Fibroblast of upper back skin (primary cell): Measurements from ENCODE around the gene GRIA3.
A peak's percentile ranks its signal among the peaks of the same experiment; 100 is the strongest.

Source experiments
- DNase-seq: peaks from one replicate; pipeline ENCODE4 v3.0.0-alpha.2; 2013

GRIA3 gene

DNA sequence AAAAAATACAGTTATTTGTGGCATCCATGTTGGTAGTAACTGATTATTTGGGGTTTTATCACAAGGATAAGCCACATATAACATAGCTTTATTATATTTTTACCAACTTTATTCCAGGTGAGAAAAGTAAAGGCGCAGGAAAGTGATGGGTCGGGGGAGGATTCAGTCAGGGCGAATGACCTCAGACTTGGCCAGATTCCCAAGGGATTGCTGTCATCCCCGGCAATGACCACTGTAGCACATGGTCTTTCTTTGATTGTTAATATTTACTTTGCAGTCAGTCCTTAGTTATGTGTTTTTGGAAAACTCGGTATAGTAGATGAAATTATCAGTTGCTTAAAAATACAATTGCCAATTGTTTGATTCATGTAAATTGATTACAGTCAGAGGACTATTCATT is 17.6 kb downstream of the GRIA3 start:
- DNase-seq: no peak

DNA sequence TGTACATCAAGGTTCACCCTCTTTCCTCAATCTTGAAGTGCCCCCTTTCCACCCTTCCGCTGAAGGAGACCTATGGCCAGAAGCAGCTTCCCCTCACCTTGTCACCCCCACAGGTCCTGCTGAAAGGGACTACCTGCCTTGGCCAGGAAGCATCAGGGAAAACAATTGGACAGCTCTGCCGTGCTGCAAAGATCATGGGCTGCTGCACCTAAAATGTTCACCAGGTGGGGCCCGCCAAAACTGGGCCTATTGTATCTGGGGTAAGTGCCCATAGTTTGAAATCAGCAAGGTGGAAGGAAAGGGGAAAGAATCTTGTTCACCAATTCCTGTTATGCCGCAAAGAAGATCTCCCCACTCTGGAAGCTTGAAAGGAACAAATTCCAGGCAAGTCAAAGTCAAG is 18.4 kb downstream of the GRIA3 start:
- DNase-seq: no peak

DNA sequence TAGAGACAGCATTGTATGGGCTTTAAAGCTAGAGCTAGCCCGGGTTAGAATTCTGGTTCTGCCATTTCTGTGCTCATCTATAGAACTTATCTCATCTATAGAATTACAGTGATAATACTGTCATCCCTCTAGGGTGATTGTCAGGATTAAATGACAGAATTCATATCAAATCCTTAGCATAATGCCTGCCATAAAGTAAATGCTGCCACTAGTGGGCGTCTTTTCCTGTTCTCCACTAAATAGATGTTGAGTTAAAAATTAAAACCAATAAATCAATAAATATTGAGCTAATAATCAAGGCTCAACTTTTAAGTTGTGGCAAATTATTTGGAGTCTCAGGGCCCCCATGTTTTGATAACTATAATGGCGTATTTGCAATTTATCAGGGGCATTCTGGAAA is 19.7 kb downstream of the GRIA3 start:
- no peak for DNase-seq

DNA sequence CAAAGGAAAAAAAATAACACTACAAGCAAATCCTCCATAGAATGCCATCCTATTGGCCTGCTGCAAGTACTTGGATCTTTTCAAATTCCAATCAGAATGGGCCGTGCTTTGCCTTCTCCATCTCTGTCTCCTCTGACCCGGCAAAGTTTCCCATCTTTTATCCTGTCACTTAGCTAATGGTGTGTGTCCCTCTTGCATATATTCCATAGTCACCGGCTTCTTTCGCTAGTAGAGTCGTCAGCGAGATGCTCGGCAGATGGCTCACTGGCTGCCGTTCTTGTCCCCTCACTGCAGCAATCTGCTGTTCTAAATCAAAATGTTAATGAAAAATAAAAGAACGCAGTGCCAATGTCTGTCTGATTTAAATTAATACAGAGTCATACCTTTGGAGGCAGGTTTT is 22.1 kb downstream of the GRIA3 start:
- DNase-seq: no peak

DNA sequence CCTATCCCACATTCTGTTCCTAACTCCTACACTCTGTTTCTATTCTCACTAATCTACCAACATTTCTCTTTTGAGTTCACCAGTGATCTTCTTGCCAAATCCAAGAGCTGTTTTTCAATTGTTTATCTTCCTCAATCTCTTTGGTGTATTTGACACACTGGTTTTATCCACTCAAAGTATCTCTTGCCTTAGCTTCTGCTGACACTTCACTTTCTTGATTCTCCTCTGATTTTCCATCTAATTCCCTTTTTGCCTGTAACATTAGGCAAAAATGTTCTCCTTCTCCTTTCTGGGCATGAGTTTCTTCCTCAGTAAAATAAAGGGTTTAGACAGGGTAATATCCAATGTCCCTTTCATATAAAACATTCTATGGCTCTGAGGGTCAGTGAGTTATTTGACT is 26.2 kb downstream of the GRIA3 start:
- no peak for DNase-seq

DNA sequence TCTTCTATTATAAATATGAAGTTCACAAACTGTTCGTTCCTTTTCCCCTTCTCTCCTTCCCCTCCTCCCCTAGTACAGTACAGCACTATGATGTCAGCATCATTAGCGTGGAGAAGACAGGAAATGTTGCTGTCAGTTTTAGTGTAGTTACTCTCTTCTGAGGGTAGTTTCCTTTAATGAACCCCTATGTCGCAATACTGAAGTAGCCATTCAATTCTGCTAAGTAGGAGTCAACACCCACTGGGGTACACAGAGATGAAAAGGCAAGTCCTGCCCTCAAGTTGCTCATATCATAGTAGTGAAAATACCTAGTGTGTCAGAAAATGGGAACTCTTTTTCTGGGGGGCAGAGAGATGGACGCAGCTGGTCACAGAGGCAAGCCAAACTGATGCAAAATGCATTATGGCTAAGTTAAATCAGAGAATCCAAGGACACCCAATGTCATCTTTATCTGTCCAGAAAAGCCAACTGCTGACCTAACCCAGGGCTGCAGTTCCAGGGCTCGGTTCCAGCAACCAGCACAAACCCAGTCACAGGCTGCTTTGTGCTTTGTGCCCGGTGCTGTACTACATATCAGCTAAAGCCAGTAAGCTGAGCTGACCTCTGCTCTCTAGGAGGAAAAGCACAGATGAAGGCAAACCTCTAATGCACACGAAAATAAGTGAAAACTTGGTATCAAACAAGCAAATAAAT is 31.5 kb downstream of the GRIA3 start:
- peak; percentile 4 for DNase-seq

DNA sequence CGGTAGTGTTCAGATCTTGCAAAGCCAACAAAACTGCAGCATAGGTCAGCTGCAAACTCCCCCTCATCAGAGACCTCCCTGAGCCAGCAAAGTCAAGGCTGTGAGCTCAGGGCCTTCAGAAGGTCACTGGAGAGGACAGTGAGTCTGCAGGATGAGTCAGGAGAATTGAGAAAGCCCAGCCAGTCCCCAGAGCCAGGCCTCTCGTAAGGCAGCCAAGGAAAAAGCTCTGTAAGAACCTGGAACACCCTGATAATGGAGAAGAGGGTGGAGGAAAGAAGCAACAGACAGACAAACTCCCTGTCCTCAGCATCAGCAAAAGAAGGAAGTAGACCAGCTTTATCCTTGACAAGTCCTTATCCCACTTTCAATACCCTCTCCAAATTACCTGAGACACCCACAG is 33.0 kb downstream of the GRIA3 start:
- peak; percentile 44 for DNase-seq

DNA sequence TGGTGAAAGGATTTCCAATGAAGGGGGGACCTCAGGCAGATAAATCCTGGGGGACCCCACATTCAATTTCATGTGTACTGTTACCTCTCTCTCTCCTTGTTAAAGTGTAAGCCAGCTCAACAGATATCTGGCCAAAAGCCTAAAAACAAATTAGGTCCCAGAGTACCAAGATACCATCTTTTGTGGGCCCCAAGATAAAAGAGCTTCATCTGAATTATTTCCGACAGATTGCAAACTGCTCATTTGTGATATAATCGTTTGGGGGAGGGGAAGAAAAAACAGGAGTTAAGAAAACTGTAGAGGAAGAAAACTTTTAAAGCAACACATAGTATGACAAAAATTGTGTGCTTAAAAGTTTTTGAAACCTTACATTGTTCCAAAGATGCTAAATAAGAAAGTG is 33.6 kb downstream of the GRIA3 start:
- no peak for DNase-seq

DNA sequence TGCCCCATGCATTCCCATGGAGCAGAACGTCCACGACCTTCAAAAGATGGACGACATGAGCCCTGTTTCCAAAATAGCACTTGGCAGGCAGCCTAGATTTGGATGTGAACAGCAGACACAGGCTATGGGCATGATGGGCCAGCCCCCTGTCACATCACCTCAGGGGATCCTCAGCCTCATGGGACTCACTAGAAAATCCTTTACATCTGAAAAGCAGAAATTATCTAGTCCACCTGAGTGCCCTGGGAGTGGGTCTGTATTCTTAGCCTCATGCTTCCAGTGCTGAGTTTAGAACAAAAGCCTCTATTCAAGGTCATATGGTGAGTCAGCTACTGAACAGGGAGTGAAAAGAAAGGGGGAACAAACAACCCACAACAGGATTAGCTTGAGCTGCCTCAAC is 35.8 kb downstream of the GRIA3 start:
- DNase-seq: no peak

DNA sequence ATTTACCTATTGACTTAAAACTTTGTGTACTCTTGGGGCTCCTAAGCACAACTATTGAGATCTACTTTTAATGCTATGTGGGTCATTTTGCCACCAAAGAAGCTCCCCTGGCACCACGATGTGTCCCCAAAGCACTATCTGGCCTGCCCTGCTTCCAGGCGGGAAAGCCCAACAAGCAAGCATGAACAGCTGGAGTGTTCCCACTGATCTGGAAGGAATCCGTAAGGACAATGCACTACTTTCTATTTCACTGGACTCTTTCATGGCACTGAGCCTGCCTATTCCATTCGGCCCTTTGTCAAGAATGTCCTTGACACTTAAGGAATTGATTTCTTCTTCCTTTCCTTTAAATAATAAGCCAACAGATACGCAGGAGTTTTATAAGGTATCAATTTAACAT is 38.8 kb downstream of the GRIA3 start:
- DNase-seq: no peak

DNA sequence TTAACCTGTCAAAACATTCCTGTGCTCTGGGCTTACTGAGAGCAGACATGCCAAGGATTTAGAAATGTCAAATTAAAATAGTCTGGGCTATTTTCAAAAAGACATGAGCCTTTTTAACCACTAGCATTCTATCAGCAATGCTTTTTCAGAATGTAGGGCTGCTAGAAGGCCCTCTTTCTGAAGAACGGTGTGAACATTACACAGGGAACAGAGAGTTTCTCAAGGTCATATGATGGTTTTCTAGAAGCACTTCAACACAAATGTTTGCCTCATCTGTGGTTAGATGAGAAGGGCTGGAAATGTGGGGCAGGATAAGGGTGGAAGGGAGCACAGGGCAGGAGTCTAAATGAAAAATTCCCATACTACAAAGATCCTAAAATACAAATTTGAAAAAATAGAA is 39.3 kb downstream of the GRIA3 start:
- DNase-seq: no peak

DNA sequence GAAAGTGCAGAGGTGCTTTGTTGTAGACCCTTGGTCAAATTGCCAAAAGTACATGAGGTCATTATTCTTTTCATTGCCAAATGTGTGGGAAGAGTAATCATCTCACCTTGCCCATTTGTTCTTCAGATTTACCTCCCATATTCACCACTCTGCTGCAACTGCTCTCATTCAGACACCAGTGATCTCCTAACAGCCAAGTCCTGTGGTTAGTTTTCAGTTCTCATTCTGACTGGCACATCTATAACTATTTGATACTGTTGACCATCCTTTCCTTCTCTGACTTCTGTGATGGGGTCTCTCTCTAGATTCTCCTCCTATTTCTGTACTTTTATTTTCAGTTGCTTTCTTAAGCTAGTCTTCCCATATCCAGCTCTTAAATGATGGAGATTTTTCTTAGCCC is 39.8 kb downstream of the GRIA3 start:
- DNase-seq: no peak

DNA sequence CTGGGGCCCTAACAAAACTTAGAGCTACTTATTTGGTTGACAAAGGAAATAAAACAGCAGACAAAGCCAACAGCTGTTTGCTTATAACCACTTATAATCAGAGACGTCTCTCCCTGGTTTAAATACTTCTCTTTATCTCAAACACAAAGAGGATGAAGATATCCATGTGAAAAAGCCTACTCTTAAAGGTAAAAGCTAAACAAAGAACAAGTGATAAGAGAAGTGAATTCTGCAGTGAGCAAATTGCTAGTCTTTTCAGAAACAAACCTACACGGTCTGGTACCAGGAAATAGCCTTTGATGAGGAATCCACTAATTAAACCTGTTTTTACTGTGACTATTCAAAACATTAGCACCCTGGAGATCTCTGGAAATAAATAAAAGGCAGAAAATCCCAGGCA is 46.7 kb downstream of the GRIA3 start:
- no peak for DNase-seq

DNA sequence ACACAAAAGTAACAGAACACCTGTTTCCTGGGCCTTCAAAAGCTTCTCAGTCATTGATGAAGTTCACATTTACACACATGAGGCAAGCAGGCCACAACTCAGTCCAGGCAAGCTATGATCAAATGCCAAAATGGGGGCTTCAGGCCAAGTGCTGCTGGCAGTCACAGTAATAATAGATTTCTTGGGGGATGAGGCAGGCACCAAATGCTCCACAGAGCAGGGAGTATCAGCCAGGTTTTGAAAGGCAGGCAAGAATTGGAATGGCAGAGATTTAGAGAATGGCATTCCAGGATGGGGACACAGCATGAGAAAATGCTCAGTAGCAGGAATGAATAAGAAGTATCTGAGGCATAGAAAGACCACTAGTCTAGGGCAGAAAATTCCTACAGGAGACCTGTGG is 52.8 kb downstream of the GRIA3 start:
- no peak for DNase-seq

DNA sequence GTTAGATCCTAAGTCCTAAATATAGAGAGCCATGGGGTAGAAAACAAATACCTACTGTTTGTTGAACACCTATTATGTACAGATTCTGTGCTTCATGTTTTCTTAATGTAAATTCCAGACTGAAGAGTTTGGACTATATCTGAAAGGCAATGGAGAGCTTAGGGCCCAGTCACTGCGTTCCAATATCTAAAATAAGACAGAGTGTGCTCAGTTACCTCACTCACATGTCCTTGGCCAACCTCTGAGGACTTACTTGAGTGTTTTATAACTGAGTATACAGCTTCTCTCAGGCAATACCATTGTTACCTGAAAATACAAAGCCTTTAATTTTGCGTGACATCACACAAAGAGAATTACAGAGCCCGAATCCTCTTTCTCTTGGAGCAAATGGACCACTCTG is 53.2 kb downstream of the GRIA3 start:
- no peak for DNase-seq

DNA sequence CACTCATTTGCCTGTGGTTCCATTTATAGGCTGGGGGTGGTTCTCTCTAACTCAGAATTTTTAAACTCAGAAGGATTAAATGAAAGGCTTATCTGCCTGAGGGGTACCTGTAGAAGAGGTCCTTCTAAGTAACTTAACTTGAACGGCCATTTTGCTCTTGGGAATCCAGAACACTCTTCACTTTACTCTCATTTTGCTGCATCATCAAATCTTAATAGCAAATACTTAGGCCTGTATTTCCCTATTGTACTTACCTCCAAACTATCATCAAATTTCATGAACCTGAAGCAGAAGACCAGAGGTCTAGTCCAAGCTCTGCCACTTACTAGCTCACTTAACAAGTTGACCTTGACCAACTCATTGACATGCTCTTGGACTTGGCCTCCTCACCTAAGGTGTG is 70.4 kb downstream of the GRIA3 start:
- DNase-seq: no peak

DNA sequence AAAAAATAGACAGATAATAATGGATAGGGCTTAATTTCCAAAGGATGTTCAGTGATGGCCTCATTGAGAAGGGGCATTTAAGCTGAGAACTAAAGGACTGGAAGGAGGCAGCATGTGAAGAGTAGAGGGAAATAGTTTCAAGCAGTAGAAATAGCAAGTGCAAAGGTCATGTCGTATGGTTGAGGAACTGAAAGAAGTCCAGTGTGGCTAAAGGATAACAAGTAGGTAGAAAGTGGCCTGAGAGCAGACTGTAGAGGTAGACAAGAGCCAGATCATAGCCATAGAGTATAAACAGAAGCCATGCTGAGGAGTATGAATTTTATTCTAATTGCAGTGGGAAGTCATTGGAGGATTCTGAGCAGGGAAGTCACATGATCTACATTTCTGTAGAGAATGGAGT is 72.3 kb downstream of the GRIA3 start:
- DNase-seq: no peak

DNA sequence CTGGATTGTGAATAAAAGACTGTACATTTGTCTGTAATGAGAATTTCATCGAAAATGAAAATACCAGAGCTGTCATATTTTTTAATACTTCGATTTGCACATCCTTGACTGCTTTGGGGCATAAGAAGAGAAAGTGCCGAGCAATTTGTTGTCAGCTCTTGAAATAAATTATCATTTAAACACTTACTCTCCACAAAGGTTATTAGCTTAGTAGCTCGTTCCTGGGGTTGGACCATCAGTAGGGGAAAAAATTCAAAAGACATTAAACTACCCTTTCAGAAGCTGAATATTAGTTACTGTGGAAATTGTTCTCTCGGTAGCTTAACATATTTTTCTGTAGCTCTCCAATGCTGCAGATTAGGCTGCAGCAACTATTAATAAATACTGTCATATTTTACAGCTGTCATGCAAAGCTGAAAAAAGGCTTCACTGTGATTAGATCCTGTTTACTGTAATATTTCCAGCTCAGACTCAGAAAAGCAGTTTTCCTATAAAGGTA is 76.9 kb downstream of the GRIA3 start:
- DNase-seq: no peak

DNA sequence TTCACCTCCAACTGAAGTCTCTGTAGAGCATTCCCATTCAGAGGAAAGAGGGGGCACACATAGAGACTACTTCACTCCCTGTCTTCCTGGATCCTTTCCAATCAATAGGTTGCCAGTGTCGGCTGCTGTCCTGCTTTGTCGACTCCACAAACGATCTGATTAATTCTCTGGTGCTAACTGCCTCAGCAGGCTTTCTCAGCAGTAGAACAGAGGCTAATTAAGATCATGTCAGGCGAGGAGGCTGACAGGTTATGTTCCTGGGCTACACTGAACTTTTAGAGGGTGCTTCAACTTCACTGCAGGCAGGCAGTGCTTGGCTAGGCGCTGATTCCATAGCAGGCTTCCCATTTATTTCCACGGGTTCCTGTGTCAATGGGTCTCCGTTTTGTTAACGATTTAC is 79.2 kb downstream of the GRIA3 start:
- no peak for DNase-seq

DNA sequence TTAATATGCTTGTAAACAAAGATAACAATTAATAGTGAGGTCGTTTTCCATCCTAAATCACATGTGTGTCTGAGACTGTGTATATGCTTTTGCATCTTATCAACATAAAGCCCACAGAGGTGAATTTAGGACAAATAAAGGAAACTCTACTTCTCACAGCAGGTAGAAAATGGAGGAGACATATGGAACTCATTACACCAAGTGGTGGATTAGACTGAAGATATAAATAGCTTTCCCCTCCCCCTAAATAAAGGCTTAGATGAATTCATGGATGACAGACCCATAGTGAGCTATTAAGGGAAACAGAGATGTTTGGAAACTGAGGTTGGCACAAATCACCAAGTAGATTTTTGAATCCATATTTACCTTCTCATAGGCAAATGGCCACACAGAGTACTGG is 79.7 kb downstream of the GRIA3 start:
- DNase-seq: peak; percentile 53

DNA sequence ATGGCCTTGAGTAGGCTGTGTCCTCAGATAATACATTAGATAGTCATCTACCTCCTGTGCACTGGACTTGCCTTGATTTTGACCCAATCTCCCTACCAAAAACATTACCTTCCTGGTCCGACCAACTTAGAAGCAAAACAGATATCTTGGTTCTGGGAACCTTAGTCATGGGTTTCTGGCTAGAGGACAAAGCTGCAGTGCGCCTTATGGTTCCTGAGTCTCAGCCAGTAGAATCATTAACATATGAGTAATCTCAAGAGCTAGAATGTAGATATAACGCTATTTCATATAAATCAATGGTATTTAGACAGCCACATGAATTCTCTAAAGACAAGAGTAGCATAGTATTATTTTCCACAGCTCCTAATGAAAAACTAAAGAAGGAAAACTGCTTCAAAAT is 83.1 kb downstream of the GRIA3 start:
- DNase-seq: peak; percentile 81

DNA sequence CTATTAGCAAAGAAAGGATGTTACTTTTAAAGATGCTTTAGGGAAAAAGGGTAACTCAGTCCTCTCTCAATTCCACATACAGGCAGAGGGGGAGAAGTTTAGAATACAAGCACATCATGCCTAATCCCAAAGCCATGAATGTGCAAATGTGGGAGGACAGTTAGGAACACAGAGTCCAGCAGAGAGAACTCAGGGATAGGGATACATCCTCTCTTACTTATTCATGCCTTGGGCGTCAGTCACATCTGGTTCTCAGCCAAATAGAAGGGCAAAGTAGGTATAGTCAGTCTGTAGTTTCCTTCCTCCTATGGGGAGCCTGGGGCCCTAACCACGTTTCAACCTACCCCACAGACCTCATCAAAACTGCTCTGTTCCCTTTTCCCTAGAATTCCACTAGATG is 87.8 kb downstream of the GRIA3 start:
- no peak for DNase-seq

DNA sequence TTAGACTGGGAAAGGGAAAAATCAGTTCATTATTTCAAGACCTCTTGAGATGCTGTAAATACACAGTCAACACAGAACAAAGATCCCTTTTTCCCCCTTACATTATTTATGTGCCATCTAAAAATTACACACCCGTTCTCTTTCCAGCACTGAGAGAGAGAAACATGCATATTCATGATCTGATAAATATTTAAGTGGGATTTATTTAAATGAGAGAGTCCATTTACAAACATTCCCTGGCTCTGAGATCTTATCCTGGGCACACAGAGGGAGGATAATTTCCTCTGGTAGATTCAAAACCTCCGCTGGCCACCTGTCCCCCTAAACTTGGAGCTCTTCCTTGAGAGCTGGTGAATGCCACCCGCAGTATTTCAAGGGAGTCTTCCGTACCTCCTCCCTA is 88.6 kb downstream of the GRIA3 start:
- no peak for DNase-seq

DNA sequence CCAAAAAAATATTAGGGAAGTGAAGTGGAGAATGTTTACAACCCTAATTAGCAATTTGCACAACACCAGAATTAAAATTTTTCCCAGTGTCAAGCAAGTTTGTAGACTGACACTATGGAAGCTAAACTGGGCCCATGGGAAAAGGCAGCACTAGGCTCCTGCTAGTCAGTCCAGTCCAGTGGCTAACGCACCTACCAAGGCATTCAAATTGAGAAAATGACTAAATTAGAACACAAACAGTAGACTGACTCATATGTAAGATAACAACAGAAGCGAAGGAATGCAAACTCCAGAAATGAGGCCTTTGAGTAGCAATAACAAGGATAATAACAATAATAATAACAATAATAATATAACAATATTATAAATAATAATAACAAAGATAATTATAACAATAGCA is 90.7 kb downstream of the GRIA3 start:
- no peak for DNase-seq

DNA sequence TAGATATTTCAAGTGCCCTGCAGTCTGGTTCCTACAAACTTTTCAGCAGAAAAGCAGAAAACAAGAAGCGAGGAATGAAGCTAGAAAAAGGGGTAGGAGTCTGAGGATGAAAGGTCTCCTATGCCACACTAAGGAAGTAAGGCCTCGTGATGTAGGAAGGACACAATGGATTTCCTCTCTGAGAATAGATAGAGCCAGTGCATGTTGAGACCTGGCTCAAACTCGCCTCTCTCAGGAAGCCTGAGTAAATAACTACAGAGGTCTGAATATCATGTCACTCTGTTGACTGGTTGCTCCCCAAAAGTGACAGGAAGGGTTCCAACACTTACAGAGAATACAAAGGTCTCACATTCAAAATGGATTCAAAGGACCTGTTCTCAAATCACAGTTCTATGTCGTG is 93.3 kb downstream of the GRIA3 start:
- DNase-seq: no peak

DNA sequence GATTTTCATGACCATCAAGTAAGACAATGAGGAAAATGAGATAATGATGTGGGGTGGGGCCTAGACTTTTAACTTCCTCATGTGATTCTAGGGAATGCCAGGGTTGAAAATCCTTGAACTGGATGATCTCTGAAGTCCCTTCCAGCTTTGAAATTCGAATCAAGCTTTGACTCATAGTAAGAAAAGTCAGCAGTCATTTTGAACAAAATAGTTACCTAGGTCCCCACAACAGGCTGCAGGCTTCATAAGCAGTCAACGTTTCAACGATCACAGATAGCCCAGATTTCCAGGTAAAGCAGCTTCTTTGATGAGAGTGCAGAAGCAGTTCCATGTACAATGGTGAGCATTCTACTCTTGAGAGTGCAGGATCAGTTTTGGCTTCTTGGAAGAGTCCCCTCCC is 93.7 kb downstream of the GRIA3 start:
- DNase-seq: no peak
